T-helper 17 cell (primary cell): ENCODE measurements around the gene ITPKB. TPM values are rescaled to one million over a fixed set of nuclear protein-coding genes. Genes with fewer than 3 reads are reported as not detected.
A peak's percentile ranks its signal among the peaks of the same experiment; 100 is the strongest.

Experiments
- ATAC-seq: fragments of 150-1000 bp; cut with Tn5 transposase; 2 replicates; pipeline ENCODE4 v1.10.0; 2021; ENCODE audit warnings: mild to moderate bottlenecking, moderate library complexity
- DNase-seq, 3 donors: peaks; one replicate each; pipeline versions ENCODE4 v3.0.0 to v3.0.0-alpha.2; 2020 to 2021
- H3K9me3 ChIP-seq: one replicate; pipeline ENCODE4 v1.7.0; 2013; ENCODE audit warnings: low read length, mild to moderate bottlenecking; ENCODE audit not compliant: control insufficient read depth, poor library complexity, severe bottlenecking
- H3K27ac Mint-ChIP-seq: one replicate; pipeline ENCODE4 v1.8.0; 2022; ENCODE audit warnings: mild to moderate bottlenecking, moderate library complexity, mixed read lengths
- H3K27me3 Mint-ChIP-seq: one replicate; pipeline ENCODE4 v1.8.0; 2022; ENCODE audit warnings: mixed read lengths
- H3K36me3 Mint-ChIP-seq: one replicate; pipeline ENCODE4 v1.8.0; 2022; ENCODE audit warnings: low read depth, mixed read lengths
- H3K4me1 Mint-ChIP-seq: one replicate; pipeline ENCODE4 v1.8.0; 2022; ENCODE audit warnings: mild to moderate bottlenecking, mixed read lengths
- H3K4me3 Mint-ChIP-seq: one replicate; pipeline ENCODE4 v1.8.0; 2022; ENCODE audit warnings: mild to moderate bottlenecking, moderate library complexity, mixed read lengths
- total RNA-seq, 4 donors: library from RNA in 2 of 4; stranded (reverse) in 2 of 4; gene quantifications; one replicate each; pipeline ENCODE4 v1.2.3 and lab custom pipeline; 2022 to 2026

ITPKB gene
- total RNA-seq, 2 donors from 2014 or later, result 128 to 166 TPM

DNA sequence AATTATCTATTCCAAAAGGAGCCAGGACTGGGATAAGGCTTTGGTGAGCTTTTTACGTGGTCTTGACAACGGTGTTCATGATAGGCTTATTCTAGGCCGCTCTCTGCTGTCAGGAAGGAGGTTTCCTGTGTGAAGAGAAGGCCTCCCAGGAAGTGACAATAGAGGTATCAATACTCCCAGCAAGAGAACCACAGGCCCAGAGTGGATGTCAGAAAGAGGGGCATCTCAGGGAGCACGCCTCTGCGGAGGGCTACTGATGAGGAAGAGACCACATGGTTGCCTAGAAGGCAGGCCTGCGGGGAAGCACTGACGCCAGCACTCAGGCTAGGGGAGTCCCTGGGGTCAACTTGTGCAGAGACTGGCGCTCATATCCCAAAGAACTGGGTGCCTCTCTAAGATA, 60.4 kb downstream of the ITPKB start:
- ATAC-seq (peak; percentile 10), DNase-seq (peak in 1 of 3 donors; percentile 39)
- Mint-ChIP-seq H3K4me1 (peaks cover 86% of the 10 kb centered on the region), H3K36me3 (peaks cover 3% of the 10 kb centered on the region), H3K4me3 (peak overlapping the region; percentile 90), H3K27ac (peak overlapping the region; percentile 100), H3K27me3 (no peaks in the 10 kb centered on the region)
- no peaks in the 10 kb centered on the region for H3K9me3 ChIP-seq

DNA sequence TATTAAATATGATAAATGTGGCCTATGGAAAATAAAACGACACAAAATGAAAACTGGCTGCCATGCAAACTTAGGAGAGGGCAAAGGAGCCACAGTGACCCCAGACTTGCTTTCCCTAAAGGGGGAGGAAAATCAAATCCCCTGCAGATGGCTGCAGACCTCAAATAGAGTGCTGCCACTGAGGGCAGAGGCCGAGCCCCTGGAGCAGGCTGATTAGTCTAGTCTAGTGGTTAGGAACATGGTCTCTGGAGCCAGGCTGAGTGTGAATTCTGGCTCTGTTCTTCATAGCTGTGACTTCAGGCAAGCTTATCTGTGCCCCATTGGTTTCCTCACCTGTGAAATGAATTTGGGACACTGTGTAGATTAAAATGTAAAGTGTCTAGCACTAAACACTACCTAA, 60.8 kb downstream of the ITPKB start:
- no peaks in the 10 kb centered on the region for H3K27me3 Mint-ChIP-seq
- DNase-seq (peak in 1 of 3 donors; percentile 6), ATAC-seq (no peak)
- no peaks in the 10 kb centered on the region for H3K9me3 ChIP-seq
- peaks cover 83% of the 10 kb centered on the region for H3K4me1 Mint-ChIP-seq
- H3K27ac Mint-ChIP-seq, result peak overlapping the region; percentile 100
- H3K36me3 Mint-ChIP-seq, result peaks cover 3% of the 10 kb centered on the region
- H3K4me3 Mint-ChIP-seq, result peak overlapping the region; percentile 90

DNA sequence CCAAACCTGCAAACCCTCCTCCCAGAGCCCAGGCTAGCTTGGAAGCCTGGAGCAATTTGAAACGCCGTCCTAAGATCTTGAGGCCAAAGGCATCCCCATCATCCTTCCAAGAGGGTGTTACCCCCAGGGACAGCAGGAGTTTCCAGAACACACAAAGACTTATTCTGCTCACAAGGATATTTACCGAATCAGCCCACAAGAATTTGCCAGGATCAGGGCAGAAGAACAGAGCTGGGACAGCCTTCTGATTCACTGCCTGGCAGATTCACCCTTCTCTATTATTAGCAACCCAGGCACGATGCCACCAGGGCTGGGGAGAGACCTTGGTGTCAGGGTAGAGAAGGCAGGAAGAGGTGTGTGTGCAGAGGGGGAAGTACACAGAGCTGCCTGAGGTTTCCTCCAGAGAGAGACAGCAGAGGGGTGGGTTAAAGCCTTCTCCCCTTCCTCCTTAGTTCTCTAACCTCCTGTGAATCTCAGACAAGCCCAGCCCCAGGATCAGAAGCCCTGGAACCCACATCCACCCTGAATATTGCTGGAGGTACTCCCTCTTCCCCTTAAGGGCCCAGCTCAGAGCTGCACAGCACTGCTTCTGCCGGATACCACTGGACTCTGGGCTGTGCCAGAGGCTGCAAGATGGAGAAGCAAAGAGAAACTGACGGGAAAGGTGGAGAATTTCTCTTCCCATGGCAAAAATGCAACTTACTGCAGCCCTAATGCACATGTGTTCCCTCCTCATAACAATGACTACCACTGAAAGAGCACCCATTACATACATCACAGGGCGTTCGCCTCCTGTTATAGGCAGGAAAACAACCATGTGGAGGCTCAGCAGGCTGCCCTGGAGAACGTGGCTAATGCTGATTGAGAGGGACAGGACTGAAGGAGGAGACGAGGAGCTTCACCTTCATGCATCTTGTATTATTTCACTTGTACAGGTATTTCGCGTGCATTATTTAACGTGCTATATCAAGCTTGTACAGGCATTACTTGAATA, 61.8 kb downstream of the ITPKB start:
- H3K36me3 Mint-ChIP-seq, result peaks cover 3% of the 10 kb centered on the region
- H3K4me3 Mint-ChIP-seq, result peak overlapping the region; percentile 91
- H3K9me3 ChIP-seq, result no peaks in the 10 kb centered on the region
- peaks cover 78% of the 10 kb centered on the region for H3K4me1 Mint-ChIP-seq
- peak overlapping the region; percentile 100 for H3K27ac Mint-ChIP-seq
- no peaks in the 10 kb centered on the region for H3K27me3 Mint-ChIP-seq
- DNase-seq (peak; percentile 49 to 73 (median 65)), ATAC-seq (peak; percentile 82)

DNA sequence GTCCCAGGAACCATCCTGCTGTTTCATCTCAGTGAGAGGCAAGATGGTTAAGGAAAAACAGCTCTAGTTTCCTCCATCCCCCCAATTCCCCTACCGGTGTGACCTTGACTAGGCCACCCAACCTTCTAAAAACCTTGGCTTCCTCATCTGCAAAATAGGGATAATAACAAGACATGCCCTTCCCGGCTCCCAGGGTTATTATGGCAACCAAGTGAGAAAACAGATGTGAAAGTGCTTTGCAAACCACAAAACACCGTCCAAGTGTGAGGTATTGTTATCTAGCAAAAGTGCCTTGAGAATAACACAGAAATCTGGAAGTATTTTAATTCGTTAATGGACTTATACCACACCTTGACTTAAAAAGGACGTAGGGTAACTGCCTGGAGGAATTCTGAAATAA, 62.7 kb downstream of the ITPKB start:
- H3K36me3 Mint-ChIP-seq, result peaks cover 6% of the 10 kb centered on the region
- no peaks in the 10 kb centered on the region for H3K9me3 ChIP-seq
- DNase-seq (peak in 1 of 3 donors; percentile 5), ATAC-seq (no peak)
- peak overlapping the region; percentile 91 for H3K4me3 Mint-ChIP-seq
- H3K4me1 Mint-ChIP-seq, result peaks cover 86% of the 10 kb centered on the region
- peak overlapping the region; percentile 100 for H3K27ac Mint-ChIP-seq
- H3K27me3 Mint-ChIP-seq, result no peaks in the 10 kb centered on the region

DNA sequence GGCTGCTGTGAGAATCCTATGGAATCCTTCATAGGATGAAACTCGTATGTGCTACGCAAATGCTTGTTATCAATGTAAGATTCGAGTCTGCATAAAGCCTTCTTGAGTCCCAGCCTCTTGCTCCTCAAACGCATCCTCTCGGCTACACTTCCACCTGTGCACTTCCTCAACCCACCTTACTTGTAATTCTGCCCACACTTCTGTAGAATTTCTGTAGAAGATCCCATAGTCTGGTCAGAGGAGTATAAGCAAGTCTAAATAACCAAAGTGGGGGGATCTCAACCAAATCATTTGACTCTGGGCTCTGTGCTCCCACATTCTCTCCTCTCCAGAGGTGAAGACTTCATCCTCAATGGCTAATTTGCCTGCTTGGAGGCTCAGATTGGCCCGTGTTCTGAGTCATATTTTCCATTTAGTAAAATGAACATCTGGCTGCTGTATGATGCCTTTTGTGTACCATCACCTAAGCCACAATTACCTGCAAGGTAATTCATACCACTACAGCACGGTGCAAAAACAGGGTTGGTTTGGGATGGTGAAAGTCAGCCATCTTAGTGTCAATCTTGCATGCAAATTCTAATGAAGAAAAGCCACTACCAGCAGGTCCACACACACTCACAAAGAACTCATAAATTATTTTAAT, 63.2 kb downstream of the ITPKB start:
- no peak for ATAC-seq
- H3K4me1 Mint-ChIP-seq, result peaks cover 86% of the 10 kb centered on the region
- peaks cover 6% of the 10 kb centered on the region for H3K36me3 Mint-ChIP-seq
- H3K9me3 ChIP-seq, result no peaks in the 10 kb centered on the region
- H3K4me3 Mint-ChIP-seq, result peak overlapping the region; percentile 91
- DNase-seq, result peak in 1 of 3 donors; percentile 8
- H3K27ac Mint-ChIP-seq, result peak overlapping the region; percentile 100
- H3K27me3 Mint-ChIP-seq, result no peaks in the 10 kb centered on the region

DNA sequence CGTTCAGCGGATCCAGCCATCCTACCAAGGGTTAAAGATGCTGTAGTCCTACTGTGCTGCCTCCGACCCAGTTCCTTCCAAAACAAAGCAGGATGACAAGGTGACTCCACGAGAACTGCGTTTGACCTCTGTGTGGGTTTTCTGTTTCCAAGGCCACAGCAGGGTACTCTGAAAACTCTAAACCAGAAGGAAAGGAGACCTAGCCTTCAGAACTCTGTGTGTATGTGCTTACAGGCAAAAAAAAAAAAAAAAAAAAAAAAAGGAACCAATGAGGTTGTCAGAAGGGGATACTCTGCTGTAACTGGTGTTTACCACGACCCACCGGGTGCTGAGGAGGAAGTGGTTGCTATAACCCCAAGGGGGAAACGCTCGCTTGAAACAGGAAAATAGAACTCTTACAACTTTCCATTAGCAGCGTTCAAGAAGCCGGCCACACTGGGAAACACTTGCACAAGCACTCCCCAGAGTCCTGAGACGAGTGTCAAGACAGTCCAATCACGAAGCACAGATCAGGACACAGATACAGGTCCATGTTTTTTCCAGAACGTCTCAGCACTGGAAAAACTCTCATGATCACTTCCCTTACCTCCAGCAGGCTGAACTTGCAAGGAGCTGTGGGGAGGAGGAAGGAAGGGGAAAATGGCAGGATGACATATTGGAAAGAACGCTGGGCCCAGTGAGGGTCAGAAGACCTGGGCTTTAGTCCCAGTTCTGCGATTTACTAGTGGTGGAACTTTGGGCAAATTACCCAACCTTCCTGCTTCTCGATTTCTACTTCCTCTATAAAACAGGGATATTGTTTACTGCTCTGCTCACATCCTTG, 64.0 kb downstream of the ITPKB start:
- no peaks in the 10 kb centered on the region for H3K27me3 Mint-ChIP-seq
- H3K36me3 Mint-ChIP-seq, result peaks cover 6% of the 10 kb centered on the region
- H3K4me3 Mint-ChIP-seq, result peak overlapping the region; percentile 91
- DNase-seq (peak; percentile 52 to 75 (median 54)), ATAC-seq (peak; percentile 73)
- H3K9me3 ChIP-seq, result no peaks in the 10 kb centered on the region
- peak overlapping the region; percentile 100 for H3K27ac Mint-ChIP-seq
- peaks cover 79% of the 10 kb centered on the region for H3K4me1 Mint-ChIP-seq

DNA sequence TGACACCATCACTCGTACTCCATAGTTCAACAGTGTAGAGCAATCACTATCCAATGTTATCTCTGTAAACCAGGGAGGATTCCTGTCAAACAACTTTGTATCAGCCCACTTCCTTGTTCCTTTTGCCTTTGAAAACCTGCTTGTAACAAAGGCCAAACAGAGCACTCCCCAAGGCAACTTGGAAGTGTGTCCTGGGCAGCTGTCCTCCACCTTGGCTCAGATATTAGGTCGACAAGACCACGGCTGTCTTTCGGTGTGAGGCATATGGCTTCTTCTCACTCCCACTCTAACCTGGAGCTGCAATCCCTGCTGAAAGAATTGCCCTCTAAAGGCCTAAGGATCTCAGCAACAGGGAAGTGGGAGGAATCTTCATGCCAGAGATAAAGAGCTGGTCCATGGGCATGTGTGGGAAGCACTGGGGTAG, 66.7 kb downstream of the ITPKB start:
- Mint-ChIP-seq H3K27me3 (no peaks in the 10 kb centered on the region), H3K36me3 (peaks cover 6% of the 10 kb centered on the region)

DNA sequence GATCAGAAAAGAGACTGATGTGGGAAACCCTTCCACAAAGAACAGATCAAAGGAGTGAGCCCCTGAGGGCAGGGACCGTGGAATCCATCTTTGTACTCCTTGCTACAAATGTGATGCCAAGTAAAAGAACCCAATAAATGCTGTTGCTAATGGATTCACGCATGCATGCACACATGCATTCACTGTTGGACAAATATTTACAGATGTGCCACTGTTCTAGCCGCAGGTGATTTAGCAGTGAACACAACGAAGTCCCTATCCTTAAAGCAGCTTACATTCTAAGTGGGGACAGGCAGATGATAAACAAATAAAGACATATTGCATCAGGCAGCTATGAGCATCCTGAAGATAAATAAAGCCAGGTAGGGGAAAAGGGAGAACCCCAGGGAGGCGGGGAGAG, 67.8 kb downstream of the ITPKB start:
- DNase-seq (no peak), ATAC-seq (no peak)
- H3K4me3 Mint-ChIP-seq, result no peak overlapping the region
- peaks cover 61% of the 10 kb centered on the region for H3K4me1 Mint-ChIP-seq
- peak overlapping the region; percentile 100 for H3K27ac Mint-ChIP-seq
- H3K9me3 ChIP-seq, result no peaks in the 10 kb centered on the region
- peaks cover 6% of the 10 kb centered on the region for H3K36me3 Mint-ChIP-seq
- no peaks in the 10 kb centered on the region for H3K27me3 Mint-ChIP-seq

More for the DNA sequence above, 66.7 kb downstream of the ITPKB start:
- Mint-ChIP-seq H3K4me1 (peaks cover 60% of the 10 kb centered on the region), H3K27ac (peak overlapping the region; percentile 100), H3K4me3 (peak overlapping the region; percentile 31)
- no peaks in the 10 kb centered on the region for H3K9me3 ChIP-seq
- DNase-seq (peak in 1 of 3 donors; percentile 4), ATAC-seq (no peak)

DNA sequence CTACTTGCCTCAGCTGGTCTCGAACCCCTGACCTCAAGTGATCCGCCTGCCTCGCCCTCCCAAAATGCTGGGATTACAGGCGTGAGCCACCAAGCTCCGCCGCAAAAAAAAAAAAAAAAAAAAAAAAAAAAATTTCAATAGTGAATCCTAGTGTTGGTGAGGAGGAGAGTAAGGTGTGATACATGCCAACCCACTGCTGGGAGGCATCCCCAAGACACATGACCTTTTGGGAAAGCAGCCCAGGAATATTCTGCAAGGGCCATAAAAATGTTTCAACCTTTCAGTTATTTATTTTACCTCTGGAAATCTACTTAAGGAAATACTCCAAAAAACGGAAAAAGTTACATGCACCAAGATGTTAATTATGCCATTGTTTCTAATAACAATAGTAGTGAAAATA, 69.0 kb downstream of the ITPKB start:
- Mint-ChIP-seq H3K4me1 (peaks cover 57% of the 10 kb centered on the region), H3K27me3 (no peaks in the 10 kb centered on the region), H3K27ac (peak overlapping the region; percentile 100), H3K4me3 (no peak overlapping the region), H3K36me3 (peaks cover 6% of the 10 kb centered on the region)
- no peak for ATAC-seq
- DNase-seq, result no peak
- no peaks in the 10 kb centered on the region for H3K9me3 ChIP-seq

DNA sequence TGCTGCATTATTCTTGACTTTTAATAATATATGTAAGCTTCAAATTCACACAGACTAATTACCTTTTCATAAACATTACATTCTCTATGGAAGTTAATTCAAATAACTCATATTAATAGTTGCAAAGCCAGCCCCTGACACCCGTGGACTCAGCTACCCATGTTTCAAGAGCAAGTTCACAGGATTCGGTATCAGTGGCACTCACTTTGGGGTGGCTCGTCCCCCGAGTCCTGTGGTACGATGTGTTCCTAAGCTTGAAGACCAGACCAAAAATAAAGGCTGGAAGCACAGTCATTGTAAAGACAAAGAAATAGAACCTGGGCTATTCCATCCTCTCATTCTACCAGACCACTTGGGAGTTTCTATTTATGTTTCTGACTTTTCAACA, 70.9 kb downstream of the ITPKB start:
- Mint-ChIP-seq H3K36me3 (peaks cover 3% of the 10 kb centered on the region), H3K27ac (no peak overlapping the region), H3K4me1 (peaks cover 62% of the 10 kb centered on the region), H3K27me3 (no peaks in the 10 kb centered on the region), H3K4me3 (no peak overlapping the region)
- no peak for DNase-seq
- ATAC-seq, result no peak
- no peaks in the 10 kb centered on the region for H3K9me3 ChIP-seq

DNA sequence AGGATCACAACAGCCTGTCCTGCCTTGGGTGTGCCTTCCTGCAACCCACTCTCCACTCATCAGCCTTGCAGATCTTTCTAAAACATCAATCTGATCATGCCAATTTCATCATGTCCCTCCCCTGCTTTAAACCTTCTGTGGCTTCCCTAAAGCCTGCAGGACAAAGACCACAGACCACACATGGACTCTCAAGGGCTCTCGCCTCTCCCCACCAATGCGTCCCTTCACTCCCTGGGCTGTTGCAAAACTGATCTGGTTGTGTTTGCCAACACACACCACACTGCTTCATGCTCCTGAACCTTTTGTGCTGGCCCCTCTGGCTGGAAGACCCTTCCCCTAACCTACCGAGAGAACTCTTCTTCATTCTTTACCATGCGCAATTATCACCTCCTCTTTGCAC, 72.4 kb downstream of the ITPKB start:
- no peak overlapping the region for H3K27ac Mint-ChIP-seq

DNA sequence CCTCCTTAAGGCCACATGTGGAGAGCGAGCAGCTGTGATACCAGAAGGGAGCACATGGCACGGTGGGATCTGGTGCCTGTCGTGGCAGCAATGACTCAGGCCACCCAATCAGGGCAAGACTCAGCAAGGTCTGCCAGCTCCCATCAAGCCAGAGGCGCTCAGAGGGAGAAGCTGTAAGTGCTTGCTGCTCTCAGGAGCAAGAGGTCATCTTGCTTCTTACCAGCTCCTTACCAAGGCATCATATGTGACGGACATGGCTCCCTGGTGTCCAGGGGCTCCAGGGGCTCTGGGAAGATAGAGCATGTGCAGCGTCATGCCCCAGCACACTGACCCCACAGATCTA, 72.9 kb downstream of the ITPKB start:
- no peak for DNase-seq
- H3K4me1 Mint-ChIP-seq, result peaks cover 64% of the 10 kb centered on the region
- no peaks in the 10 kb centered on the region for H3K9me3 ChIP-seq
- H3K27ac Mint-ChIP-seq, result no peak overlapping the region
- H3K36me3 Mint-ChIP-seq, result no peaks in the 10 kb centered on the region
- no peaks in the 10 kb centered on the region for H3K27me3 Mint-ChIP-seq
- H3K4me3 Mint-ChIP-seq, result no peak overlapping the region
- no peak for ATAC-seq

More for the DNA sequence above, 72.4 kb downstream of the ITPKB start:
- ATAC-seq, result no peak
- H3K9me3 ChIP-seq, result no peaks in the 10 kb centered on the region
- Mint-ChIP-seq H3K4me3 (peak overlapping the region; percentile 43), H3K4me1 (peaks cover 64% of the 10 kb centered on the region), H3K36me3 (peaks cover 1% of the 10 kb centered on the region), H3K27me3 (no peaks in the 10 kb centered on the region)
- no peak for DNase-seq
